Tongue (tissue), 2 donors: ENCODE data around the gene SH3BGRL2. TPM values are rescaled to one million over a fixed set of nuclear protein-coding genes. Genes with fewer than 3 reads are reported as not detected.
"Not testable (repeated sequence)": the region's sequence is repeated elsewhere in the genome, so short reads cannot be mapped to it uniquely, and the experiment has no call there.

Experiments used
- DNase-seq: peaks from one replicate; pipeline ENCODE4 v3.0.0-alpha.2; 2015
- total RNA-seq: library from RNA; depleted of rRNA; stranded (reverse); fragments of >200 nt; gene quantifications from one replicate; pipeline ENCODE4 v1.2.3, GENCODE V29; 2014

The SH3BGRL2 gene
- total RNA-seq, 1 donor from 2014 or later: 30.8 TPM

DNA sequence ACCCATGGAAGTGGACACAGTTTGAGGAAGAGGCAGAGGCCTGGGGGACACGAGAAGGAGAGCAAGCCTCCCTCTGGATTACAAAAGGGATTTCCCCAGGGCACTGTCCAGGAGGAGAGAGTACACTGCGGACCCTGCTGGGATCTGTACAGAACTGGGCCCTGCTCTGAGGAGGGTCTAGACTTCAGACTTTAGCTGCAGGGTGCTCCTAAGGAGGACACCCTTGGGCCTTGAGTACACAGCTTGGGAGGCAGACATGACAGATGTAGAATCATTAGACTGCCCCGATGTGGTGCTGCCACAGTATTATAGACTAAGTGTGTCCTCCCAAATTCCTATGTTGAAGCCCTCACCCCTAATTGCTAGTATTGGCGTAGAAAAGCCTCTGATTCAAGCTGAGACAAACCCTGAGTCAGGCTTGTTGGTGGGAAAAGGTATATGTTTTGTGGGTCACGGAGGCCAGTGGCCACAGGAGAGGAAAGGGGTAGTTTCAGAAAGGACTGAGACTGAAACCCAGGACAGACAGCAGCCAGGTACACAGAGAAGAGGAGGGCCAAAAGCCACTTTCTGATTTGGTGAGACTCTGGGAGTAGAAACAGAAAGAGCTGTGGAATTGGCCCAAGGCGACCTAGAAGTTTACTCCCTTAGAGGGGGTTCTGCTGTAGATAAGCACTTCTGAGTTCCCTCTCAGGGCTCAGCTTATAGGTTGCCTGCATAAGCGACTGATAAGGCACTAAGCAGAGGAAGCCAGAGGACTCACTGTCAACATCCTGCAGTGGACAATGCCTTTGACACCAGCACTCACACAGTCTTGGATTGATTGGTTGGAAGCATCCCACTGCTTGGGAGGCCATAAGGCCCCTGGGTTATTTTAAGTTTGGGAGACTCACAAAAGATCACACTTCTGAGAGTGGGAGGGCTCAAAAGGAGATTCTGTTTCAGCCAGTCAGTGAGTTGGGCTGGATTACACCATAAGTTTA is 16.5 kb upstream of the SH3BGRL2 start:
- DNase-seq: no peak

DNA sequence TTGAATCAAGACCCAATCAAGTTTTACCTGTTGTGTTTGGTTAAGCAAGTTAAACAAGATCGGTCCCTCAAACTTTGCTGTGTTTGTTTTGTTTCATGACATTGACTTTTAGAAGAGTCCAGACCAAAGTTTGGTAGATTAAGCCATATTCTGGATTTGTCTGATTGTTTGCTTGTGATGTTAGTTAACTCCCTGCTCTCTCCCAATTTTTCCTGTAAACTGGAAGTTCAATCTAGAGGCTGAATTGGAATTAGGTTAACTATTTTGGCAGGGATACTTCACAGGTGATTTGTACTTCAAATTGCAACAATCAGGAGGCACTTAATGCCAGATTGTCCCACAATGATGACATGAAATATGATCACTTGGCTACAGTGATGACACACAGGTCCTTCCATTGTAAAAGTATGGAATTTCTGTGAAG is 13.6 kb upstream of the SH3BGRL2 start:
- peak; percentile 14 for DNase-seq

DNA sequence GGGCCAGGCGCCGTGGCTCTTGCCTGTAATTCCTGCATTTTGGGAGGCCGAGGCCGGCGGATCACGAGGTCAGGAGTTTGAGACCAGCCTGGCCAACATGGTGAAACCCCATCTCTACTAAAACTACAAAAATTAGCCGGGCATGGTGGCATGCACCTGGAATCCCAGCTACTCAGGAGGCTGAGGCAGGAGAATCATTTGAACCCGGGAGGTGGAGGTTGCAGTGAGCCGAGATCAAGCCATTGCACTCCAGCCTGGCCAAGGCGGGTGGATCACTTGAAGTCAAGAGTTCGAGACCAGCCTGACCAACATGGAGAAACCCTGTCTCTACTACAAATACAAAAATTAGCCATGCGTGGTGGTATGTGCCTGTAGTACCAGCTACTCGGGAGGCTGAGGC is 12.7 kb upstream of the SH3BGRL2 start:
- not testable (repeated sequence) for DNase-seq

DNA sequence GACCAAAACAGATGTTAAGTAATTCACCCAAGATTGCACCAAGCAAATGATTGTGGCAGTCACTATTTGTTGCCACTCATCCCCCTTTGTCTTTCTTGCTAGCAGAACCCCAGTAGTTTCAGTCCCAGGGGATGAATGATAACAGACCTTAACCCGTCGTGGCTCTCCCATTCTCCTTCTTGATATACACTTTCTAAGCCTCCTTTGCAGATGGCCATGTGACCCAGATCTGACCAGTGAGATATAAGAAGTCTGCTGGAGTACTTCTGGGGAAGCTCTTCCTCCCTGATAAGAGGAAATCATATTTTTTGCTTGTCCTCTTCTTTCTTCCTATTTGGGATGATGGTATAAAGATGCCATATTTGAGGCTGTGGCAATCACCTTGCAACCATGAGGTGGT is 9.6 kb upstream of the SH3BGRL2 start:
- DNase-seq: no peak

GRCh38 chr6:79622364-79622763 is 8.8 kb upstream of the SH3BGRL2 start:
- no peak for DNase-seq

DNA sequence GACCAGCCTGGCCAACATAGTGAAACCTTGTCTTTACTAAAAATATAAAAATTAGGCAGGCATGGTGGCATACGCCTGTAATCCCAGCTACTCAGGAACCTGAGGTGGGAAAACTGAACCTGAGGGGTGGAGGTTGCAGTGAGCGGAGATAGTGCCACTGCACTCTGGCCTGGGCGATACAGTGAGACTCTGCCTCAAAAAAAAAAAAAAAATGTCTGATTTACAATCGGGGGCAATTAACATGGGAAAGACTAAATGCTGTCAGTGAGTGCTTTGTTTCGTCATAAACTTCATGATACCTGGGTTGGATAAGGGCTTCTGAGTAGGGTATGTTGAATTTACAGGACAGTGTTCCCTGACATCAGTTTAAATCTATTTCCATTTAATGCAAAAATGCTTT is 8.0 kb upstream of the SH3BGRL2 start:
- DNase-seq: no peak

DNA sequence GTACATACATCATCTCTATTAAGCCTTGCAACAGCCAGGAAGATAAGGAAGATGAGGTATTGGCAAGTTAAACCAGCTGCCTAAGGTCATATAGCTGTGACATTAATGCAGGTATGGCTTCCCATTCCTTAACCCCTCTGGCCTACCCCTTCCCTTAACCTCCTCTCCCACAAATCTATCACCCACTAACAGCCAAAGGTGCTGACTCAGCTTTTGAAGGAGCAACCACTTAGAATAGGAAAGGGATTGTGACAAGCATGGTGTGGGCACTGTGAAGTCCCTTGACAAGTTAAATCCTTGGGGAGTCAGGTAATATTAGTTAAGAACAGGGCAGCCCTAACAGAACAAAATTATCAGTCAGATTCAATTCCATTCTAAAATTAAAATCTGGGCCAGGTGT is 5.4 kb upstream of the SH3BGRL2 start:
- no peak for DNase-seq

DNA sequence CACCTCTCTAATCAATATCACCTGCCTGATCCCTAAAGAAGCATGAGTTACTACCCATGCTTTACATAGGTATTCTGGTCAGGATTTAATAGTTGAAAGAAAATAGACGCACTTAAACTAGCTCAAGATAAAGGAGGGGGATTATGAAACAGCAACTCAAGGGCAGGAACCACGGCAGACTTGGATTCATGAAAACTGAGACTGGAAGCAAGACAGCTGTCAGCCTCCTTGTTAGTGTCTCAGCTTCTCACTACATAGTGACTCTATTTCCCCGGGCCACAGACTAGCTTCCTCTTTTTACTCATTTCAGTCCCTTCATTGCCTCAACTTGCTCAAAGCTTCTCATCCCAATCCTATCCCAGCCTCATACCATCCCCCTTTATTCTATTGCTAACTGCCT is 4.3 kb upstream of the SH3BGRL2 start:
- DNase-seq: no peak

- no peak for DNase-seq
Observed at GRCh38 chr6:79627422-79627821, 3.7 kb upstream of the SH3BGRL2 start.

DNA sequence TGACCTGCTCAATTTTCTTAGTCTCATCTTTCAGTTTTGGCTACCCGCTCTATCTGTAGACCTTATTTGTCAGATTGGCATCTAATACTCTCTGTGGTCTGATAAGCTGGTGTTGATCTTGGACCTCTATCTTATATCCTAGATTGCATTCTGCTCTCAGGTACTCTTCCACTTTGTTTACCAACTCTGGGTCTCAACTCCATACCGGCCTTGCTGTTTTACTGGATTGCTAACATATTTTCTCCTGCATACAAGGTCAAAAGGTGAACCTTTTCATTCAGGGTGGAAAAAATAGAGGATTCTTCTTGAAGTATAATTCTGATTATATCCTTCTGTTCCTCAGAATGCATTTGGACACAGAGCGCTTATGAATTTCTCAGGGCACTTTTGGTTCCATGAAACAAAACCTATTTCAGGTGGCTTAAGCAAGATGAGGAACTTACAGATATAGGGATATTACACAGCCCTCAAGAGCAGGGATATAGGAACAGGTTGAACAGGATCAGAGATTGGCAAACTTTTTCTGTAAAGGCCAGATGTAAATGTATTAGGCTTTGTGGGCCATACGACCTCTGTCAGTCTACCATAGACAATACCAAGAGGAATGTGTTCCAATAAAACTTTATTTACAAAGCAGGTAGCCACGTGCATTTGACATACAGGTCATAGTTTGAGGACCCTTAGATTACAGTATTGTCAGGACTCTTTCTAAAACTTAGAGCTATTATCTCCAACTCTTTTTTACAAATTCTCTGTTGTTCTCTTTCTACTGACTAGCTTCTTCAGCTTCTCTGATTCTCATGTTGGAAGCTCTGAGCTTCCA is 2.5 kb upstream of the SH3BGRL2 start:
- DNase-seq: no peak

DNA sequence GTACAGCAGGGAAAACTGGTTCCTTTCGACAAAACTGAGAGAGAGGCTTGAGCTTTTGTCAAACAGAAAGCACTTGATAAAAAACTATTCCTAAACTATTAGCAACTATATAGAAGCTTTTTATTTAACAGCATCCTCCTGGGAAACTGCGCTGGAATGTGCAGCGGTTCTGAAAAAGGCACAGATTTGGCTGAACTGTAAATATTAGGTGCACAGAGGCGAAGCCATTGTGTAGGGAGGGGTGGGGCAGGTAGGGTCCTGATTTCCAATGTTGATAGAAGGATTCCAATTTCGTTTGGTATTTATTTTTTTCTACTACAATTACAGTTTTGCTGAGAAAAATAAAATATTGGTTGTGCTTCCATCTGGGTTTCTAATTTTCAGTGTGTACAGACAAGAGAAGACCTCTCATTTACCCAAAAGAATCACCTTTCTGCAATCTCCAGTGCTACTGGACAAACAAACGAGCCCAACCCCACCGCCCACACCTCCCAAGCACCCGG is 698 bp upstream of the SH3BGRL2 start:
- DNase-seq: no peak

DNA sequence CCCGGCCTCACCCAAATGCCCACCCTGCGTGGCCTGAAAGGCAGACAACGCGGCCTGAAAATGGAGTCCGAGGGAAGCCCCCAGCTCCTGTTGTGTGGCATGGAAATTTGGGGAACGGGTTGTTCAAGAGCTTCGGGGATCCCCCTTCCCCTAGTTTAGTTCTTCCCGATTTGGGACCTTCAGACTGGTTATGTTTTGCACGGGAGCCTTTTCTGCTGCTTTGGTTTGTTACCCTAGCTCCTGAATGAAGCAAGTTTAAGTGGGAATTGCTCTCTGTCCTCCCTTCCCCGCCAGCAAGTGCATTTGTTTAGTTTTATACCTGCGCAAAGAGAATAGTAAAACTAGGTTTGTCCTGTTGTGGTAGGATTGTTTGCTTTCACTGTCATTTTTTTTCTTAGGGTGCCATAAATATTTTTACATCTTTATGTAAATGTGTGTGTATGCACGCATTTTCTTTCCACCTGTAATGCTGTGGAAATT is 604 bp downstream of the SH3BGRL2 start:
- DNase-seq: peak; percentile 11

- DNase-seq: no peak
Observed at GRCh38 chr6:79632580-79632979, 1.5 kb downstream of the SH3BGRL2 start.

DNA sequence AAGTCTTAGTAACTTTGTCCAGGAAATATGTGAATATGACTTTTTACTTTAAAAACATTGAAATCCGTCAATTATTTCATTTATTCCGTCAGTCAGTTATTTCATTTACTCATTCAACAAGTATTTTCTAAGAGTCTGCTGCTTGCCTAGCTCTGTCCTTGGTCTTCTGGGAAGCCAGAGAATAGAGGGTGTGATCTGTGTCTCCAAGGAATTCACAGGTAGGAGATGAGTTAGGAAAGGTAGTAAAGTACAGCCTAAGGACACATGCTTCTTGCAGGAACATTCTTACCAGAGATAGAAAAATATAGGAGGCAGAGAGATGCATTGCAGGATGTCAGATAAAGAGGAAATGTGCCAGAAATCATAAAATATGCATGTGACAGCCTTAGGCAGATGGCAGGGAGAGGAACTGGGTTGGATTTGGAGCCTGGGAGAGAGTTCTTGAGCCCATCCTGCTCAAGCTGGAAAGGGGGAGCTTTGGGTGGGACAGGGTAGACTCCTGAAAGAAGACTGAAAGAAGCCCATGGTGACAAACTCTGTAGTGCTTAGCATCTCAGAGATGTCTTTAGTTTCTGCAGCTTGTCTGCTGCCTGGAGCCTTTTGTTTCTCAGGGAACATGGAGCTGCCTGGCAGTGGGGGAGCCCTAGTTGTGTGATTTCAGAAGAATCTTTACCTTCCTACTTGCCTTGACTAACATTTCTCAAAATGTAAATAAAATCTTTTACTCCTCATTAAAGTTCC is 3.5 kb downstream of the SH3BGRL2 start:
- DNase-seq: no peak

DNA sequence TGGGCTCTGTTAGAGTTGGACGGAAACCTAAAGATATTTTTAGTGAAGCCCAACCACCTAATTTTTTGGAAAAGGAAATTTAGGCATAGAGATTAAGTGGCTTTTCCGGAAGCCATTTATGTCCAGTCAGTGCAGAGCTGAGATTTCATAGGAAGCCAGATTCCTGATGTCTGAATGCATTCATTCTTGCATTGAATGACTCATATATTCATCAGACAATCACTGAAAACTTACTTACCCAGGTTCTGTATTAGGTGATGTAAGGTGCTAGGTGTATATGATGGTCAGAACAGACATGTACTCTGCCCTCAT is 4.1 kb downstream of the SH3BGRL2 start:
- DNase-seq: no peak

- DNase-seq: no peak
Observed at GRCh38 chr6:79636673-79637072, 5.5 kb downstream of the SH3BGRL2 start.

DNA sequence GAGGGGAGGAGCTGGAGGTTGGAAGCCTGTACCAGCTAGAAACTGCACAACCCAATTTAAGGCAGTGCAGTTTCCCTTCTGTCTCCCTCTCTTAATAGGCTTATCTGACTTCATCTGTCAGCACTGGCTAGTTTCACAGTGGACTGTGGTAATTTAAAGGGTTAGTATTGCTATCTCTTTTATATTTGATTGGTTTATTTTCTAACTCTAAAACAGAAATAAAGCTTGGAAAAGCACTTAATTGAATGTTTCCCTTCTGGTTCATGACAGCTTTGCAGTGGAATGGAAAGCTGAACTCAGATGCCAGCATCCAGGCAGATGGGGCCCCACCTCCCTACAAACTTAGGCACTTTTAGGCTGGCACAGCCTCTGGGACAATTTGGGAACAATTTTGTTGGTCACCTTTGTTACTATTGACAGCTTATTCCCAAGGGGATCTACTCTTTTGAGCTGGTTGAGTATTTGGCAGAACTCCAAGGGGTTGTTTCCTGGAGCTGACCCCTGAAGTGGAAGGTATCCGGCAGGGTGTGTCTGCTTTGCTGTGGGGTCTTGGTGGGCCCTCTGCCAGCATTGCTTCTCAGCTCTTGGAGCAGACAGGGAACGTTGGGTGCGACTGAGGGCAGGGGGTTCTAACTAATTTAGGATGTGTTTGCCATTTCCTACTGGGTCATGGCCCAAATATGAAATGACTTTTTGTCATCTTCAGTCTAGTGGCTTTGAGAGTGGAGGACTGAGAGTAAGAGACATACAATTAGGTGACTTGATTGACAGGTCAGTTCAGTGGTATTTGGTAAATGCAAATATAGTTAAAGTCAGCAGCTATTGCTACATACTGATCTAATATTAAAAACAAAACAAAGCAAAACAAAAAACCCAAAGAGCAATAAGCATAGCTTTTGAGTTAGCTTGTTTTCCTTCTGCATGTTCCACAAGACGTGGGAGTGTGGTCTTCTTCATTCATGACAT is 9.3 kb downstream of the SH3BGRL2 start:
- no peak for DNase-seq

- no peak for DNase-seq
Observed at GRCh38 chr6:79646006-79646405, 14.9 kb downstream of the SH3BGRL2 start.

DNA sequence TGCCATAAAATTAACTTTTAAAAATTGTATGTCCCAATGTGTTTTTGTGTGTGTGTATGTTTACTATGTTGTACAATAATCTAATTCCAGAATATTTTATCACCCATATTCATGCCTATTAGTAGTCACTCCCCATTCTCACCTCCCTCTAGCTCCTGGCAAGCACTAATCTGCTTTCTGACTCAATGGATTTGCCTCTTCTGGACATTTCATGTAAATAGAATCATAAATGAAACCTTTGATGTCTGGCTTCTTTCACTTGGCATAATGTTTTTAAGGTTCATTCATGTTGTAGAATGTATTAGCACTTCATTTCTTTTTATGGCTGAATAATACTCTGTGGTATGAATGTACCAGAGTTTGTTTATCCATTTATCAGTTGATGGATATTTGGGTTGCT is 15.4 kb downstream of the SH3BGRL2 start:
- no peak for DNase-seq

- DNase-seq: no peak
Observed at GRCh38 chr6:79647741-79648140, 16.6 kb downstream of the SH3BGRL2 start.

- DNase-seq: no peak
Observed at GRCh38 chr6:79648328-79648727, 17.2 kb downstream of the SH3BGRL2 start.
